ENCODE data around the gene ZFTA.

GRCh38 chr11:63760487-63761079 lies 8.0 kb downstream of the ZFTA start:
- TF ChIP-seq POLR2A (IDR thresholded peaks at IDR 0.05) (no peak), CTCF (IDR thresholded peaks at IDR 0.05) (no peak)
